SK-N-SH (cell line): ENCODE results near the gene KREMEN2.

Source experiments
- CTCF ChIP-seq: fragments of 200-600 bp; sonication (generic); IDR thresholded peaks from 2 replicates; pipeline ENCODE4 v1.6.1; 2017; ENCODE audit warnings: antibody characterized with exemption, mild to moderate bottlenecking, moderate library complexity
- EZH2phosphoT487 ChIP-seq: fragments of 200-600 bp; sonication (generic); IDR thresholded peaks from 2 replicates; pipeline ENCODE4 v1.6.1; 2017; ENCODE audit warnings: low read depth, mixed run types, mild to moderate bottlenecking, antibody characterized with exemption, moderate library complexity, borderline replicate concordance
- RCOR1 ChIP-seq: fragments of 150-350 bp; IDR thresholded peaks from 2 replicates; pipeline ENCODE4 v1.6.1; 2017; ENCODE audit warnings: antibody characterized with exemption, low read length
- TF ChIP-seq, protein P1 (sequence below): fragments of 150-350 bp; IDR thresholded peaks from 2 replicates; pipeline ENCODE4 v1.6.1; 2017; ENCODE audit warnings: antibody characterized with exemption, low read length, low read depth, borderline replicate concordance

DNA sequence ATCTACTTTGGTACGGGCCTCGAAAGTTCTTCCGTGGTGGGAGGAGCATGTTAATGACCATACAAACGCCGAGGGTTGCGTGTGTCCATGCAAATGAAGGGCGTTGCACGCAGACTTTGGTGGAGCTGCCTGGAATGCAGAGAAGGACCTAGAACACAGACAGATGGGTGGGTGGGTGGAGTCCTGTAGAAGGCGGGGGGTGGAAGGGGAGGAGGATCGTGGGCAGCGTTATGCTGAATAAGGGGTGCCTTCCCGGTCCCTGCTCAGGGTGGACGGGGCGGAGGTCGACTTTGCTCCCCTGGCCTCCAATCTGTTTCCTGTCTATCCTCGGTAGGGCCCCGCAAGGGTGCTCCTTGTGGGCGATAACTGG is 4.3 kb downstream of the KREMEN2 start:
- TF ChIP-seq RCOR1 (no peak), CTCF (no peak), EZH2phosphoT487 (no peak)
- TF ChIP-seq, protein P1, sequence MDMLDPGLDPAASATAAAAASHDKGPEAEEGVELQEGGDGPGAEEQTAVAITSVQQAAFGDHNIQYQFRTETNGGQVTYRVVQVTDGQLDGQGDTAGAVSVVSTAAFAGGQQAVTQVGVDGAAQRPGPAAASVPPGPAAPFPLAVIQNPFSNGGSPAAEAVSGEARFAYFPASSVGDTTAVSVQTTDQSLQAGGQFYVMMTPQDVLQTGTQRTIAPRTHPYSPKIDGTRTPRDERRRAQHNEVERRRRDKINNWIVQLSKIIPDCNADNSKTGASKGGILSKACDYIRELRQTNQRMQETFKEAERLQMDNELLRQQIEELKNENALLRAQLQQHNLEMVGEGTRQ = no peak
